IPS DF 19.7 (cell line): ENCODE results near the gene PRL.

Source experiments
- DNase-seq: peaks from one replicate; pipeline ENCODE4 v3.0.0-alpha.2; 2013; ENCODE audit warnings: low read depth, low spot score

PRL gene

GRCh38 chr6:22294301-22294700 is 2.5 kb downstream of the PRL start:
- no peak for DNase-seq

GRCh38 chr6:22290045-22290444 is 6.8 kb downstream of the PRL start:
- no peak for DNase-seq

GRCh38 chr6:22288721-22289120 is 8.1 kb downstream of the PRL start:
- DNase-seq = no peak

- no peak for DNase-seq
Measured at GRCh38 chr6:22284666-22285065, 12.2 kb downstream of the PRL start.

GRCh38 chr6:22281341-22282085 is 15.3 kb downstream of the PRL start:
- no peak for DNase-seq

- no peak for DNase-seq
Measured at GRCh38 chr6:22279427-22279826, 17.4 kb downstream of the PRL start.

- no peak for DNase-seq
Measured at GRCh38 chr6:22271081-22271480, 25.8 kb downstream of the PRL start.

- DNase-seq = no peak
Measured at GRCh38 chr6:22263748-22264147, 33.1 kb downstream of the PRL start.

GRCh38 chr6:22254886-22255285 is 42.0 kb downstream of the PRL start:
- DNase-seq = no peak

- DNase-seq = no peak
Measured at GRCh38 chr6:22253955-22254655, 42.7 kb downstream of the PRL start.

GRCh38 chr6:22251348-22251747 is 45.5 kb downstream of the PRL start:
- DNase-seq = no peak

- DNase-seq = peak; percentile 60
Measured at GRCh38 chr6:22250486-22250885, 46.4 kb downstream of the PRL start.

GRCh38 chr6:22249711-22250350 is 47.0 kb downstream of the PRL start:
- no peak for DNase-seq

GRCh38 chr6:22248513-22249308 is 48.1 kb downstream of the PRL start:
- no peak for DNase-seq

- no peak for DNase-seq
Measured at GRCh38 chr6:22247916-22248482, 48.8 kb downstream of the PRL start.

- DNase-seq = no peak
Measured at GRCh38 chr6:22240025-22240424, 56.8 kb downstream of the PRL start.

- DNase-seq = no peak
Measured at GRCh38 chr6:22239261-22239921, 57.4 kb downstream of the PRL start.

GRCh38 chr6:22238861-22239260 is 58.0 kb downstream of the PRL start:
- DNase-seq = no peak

GRCh38 chr6:22237526-22237925 is 59.3 kb downstream of the PRL start:
- no peak for DNase-seq
